SK-N-SH (cell line): ENCODE measurements around the gene CASP6. TPM values are rescaled to one million over a fixed set of nuclear protein-coding genes. Genes with fewer than 3 reads are reported as not detected.

Source experiments
- CTCF ChIA-PET: fragments of 300-600, 350-600 bp; formaldehyde crosslinking; extraction: SDS; loops from one replicate; lab custom pipeline; 2021; lab: Yijun Ruan, JAX
- POLR2A ChIA-PET: fragments of 350-600 bp; sonication (Branson Sonifier 250); formaldehyde crosslinking; extraction: SDS; loops from one replicate; lab custom pipeline; 2020; ENCODE audit warnings: antibody characterized with exemption, inconsistent platforms; lab: Yijun Ruan, JAX
- DNase-seq: peaks from one replicate; pipeline ENCODE4 v3.0.0; 2012
- H2AFZ ChIP-seq: fragments of 200-600 bp; sonication (generic); 2 replicates; pipeline ENCODE4 v1.8.1; 2016; ENCODE audit warnings: antibody characterized with exemption, mild to moderate bottlenecking, low read depth
- H3F3A ChIP-seq: fragments of 200-600 bp; sonication (generic); replicated peaks from 2 replicates; pipeline ENCODE3; 2016; ENCODE audit warnings: antibody characterized with exemption, mild to moderate bottlenecking; ENCODE audit not compliant: insufficient read depth
- H3K27ac ChIP-seq, 2 experiments: fragments of 200-500 bp in 1 of 2; fragments of 200-600 bp in 1 of 2; sonication (Bioruptor generic) in 1 of 2; sonication (generic), shearing (Covaris generic) in 1 of 2; 2 replicates each; pipeline versions ENCODE4 v1.5.1 to v1.6.1; 2014 to 2016; ENCODE audit warnings: low read depth in 2 of 2, inconsistent platforms in 1 of 2, low read length in 1 of 2, mild to moderate bottlenecking in 1 of 2, mixed read lengths in 1 of 2
- H3K27me3 ChIP-seq: fragments of 200-600 bp; sonication (generic), shearing (Covaris generic); 2 replicates; pipeline ENCODE4 v1.6.1; 2016; ENCODE audit warnings: mixed run types; ENCODE audit not compliant: insufficient read depth
- H3K36me3 ChIP-seq, 2 experiments: fragments of 200-500 bp in 1 of 2; fragments of 200-600 bp in 1 of 2; sonication (Bioruptor generic) in 1 of 2; sonication (generic) in 1 of 2; replicated peaks in 1 of 2; 2 replicates each; pipeline versions ENCODE3 to v1.5.1; 2014 to 2016; ENCODE audit warnings: low read length in 1 of 2, mild to moderate bottlenecking in 1 of 2; ENCODE audit not compliant: insufficient read depth in 2 of 2, control insufficient read depth in 1 of 2
- H3K4me1 ChIP-seq, 2 experiments: fragments of 200-500 bp in 1 of 2; fragments of 200-600 bp in 1 of 2; sonication (Bioruptor generic) in 1 of 2; sonication (generic), shearing (Covaris generic) in 1 of 2; 2 replicates each; pipeline versions ENCODE4 v1.5.1 to v1.6.1; 2014 to 2016; ENCODE audit warnings: low read depth in 1 of 2, low read length in 1 of 2, mixed run types in 1 of 2; ENCODE audit not compliant: insufficient read depth in 2 of 2, control insufficient read depth in 1 of 2
- H3K4me2 ChIP-seq: fragments of 200-600 bp; sonication (generic), shearing (Covaris generic); 2 replicates; pipeline ENCODE4 v1.6.1; 2017; ENCODE audit warnings: mixed run types
- H3K4me3 ChIP-seq, 2 experiments: fragments of 200-500 bp in 1 of 2; fragments of 200-600 bp in 1 of 2; sonication (Bioruptor generic) in 1 of 2; sonication (generic), shearing (Covaris generic) in 1 of 2; 2 replicates each; pipeline versions ENCODE4 v1.5.1 to v1.8.1; 2014 to 2016; ENCODE audit warnings: low read depth in 2 of 2, inconsistent platforms in 1 of 2, low read length in 1 of 2, mild to moderate bottlenecking in 1 of 2, mixed read lengths in 1 of 2, moderate library complexity in 1 of 2
- H3K79me2 ChIP-seq: fragments of 200-600 bp; sonication (generic); 2 replicates; pipeline ENCODE4 v1.8.1; 2017; ENCODE audit warnings: mild to moderate bottlenecking; ENCODE audit not compliant: insufficient read depth
- H3K9ac ChIP-seq: fragments of 200-600 bp; sonication (generic); 2 replicates; pipeline ENCODE4 v1.6.1; 2017; ENCODE audit warnings: mixed run types
- H3K9me2 ChIP-seq: fragments of 200-600 bp; sonication (generic); 2 replicates; pipeline ENCODE4 v1.6.1; 2017; ENCODE audit warnings: mixed run types
- H3K9me3 ChIP-seq: fragments of 200-600 bp; sonication (generic); 2 replicates; pipeline ENCODE4 v1.6.1; 2017; ENCODE audit warnings: mixed run types, mild to moderate bottlenecking, moderate library complexity
- H4K20me1 ChIP-seq: fragments of 200-600 bp; sonication (generic); 2 replicates; pipeline ENCODE4 v1.6.1; 2017; ENCODE audit warnings: mild to moderate bottlenecking, mixed run types; ENCODE audit not compliant: insufficient read depth
- FOSL2 ChIP-seq: IDR thresholded peaks from 2 replicates; pipeline ENCODE4 v1.4.0; 2012; ENCODE audit warnings: low read depth, mild to moderate bottlenecking, moderate library complexity, borderline replicate concordance
- FOXJ3 ChIP-seq: sonication (generic); formaldehyde crosslinking; IDR thresholded peaks from 2 replicates; pipeline ENCODE4 v1.5.1; 2020; ENCODE audit warnings: mild to moderate bottlenecking, missing genetic modification reagents
- GATA2 ChIP-seq: sonication (generic); formaldehyde crosslinking; IDR thresholded peaks from 2 replicates; pipeline ENCODE4 v1.5.0; 2020; ENCODE audit warnings: mild to moderate bottlenecking, missing genetic modification reagents
- MAX ChIP-seq: IDR thresholded peaks from 2 replicates; pipeline ENCODE4 v1.4.0; 2012; ENCODE audit warnings: low read depth
- MEF2A ChIP-seq: IDR thresholded peaks from 2 replicates; pipeline ENCODE4 v1.4.0; 2012; ENCODE audit warnings: low read depth, borderline replicate concordance
- MXI1 ChIP-seq: IDR thresholded peaks from 2 replicates; pipeline ENCODE4 v1.6.1; 2012; ENCODE audit warnings: mild to moderate bottlenecking, low read depth, low read length, improper control_type of control experiment
- NRF1 ChIP-seq: IDR thresholded peaks from 2 replicates; pipeline ENCODE4 v1.6.1; 2012; ENCODE audit warnings: low read depth, mild to moderate bottlenecking, low read length
- RAD21 ChIP-seq: IDR thresholded peaks from 2 replicates; pipeline ENCODE4 v1.6.1; 2012; ENCODE audit warnings: mild to moderate bottlenecking, low read length
- RCOR1 ChIP-seq: fragments of 150-350 bp; IDR thresholded peaks from 2 replicates; pipeline ENCODE4 v1.6.1; 2017; ENCODE audit warnings: antibody characterized with exemption, low read length
- REST ChIP-seq: IDR thresholded peaks from 2 replicates; pipeline ENCODE4 v1.6.1; 2012; ENCODE audit warnings: mild to moderate bottlenecking, low read depth, low read length, moderate library complexity
- TEAD4 ChIP-seq: IDR thresholded peaks from 2 replicates; pipeline ENCODE4 v1.4.0; 2012; ENCODE audit warnings: mild to moderate bottlenecking, borderline replicate concordance; ENCODE audit not compliant: insufficient read depth
- USF1 ChIP-seq: IDR thresholded peaks from 2 replicates; pipeline ENCODE4 v1.4.0; 2012; ENCODE audit warnings: low read depth, borderline replicate concordance
- USF2 ChIP-seq: fragments of 150-350 bp; IDR thresholded peaks from 2 replicates; pipeline ENCODE4 v1.6.1; 2017; ENCODE audit warnings: antibody characterized with exemption, low read length, low read depth, borderline replicate concordance
- WGBS: methylation state at CpG from one replicate; pipeline ENCODE4 v1.1.6; 2017; ENCODE audit warnings: low lambda C conversion rate; 5-methylcytosine and 5-hydroxymethylcytosine counted together
- polyA plus RNA-seq, 3 experiments: library from polyadenylated mRNA; depleted of rRNA; stranded (reverse); fragments of >200 nt; gene quantifications; 2 replicates each; pipeline ENCODE4 v1.2.3, GENCODE V29; 2012

Gene CASP6
- polyA plus RNA-seq, 1 of the 3 experiments (the other 2 are of a cell fraction), result 30.2 TPM

GRCh38 chr4:109729718-109730618 is 26.7 kb upstream of the CASP6 start, which contains the start of gene PLA2G12A:
Gene PLA2G12A (minus strand): TSS chr4:109730070. CDS start chr4:109729809, 261 bp downstream.
- H3K4me2 ChIP-seq, result peak within 1 kb of the TSS; percentile 92
- POLR2A ChIA-PET, result no interaction called here
- peak within 1 kb of the TSS; percentile 96 for H2AFZ ChIP-seq
- peaks cover 0 to 4% of the 10 kb centered on the region in 2 experiments; a peak in 2 of 4 replicates for H3K4me1 ChIP-seq
- peaks cover 17% of the 10 kb centered on the region for H3K79me2 ChIP-seq
- H3F3A ChIP-seq, result no peaks in the 10 kb centered on the region
- DNase-seq, result peak; percentile 96
- no peaks in the 10 kb centered on the region for H4K20me1 ChIP-seq
- peak; percentile 80; the same call in 1 of the 2 replicates for TF ChIP-seq USF1
- TF ChIP-seq MEF2A, result no peak
- TF ChIP-seq MXI1, result peak; percentile 80
- no peak for TF ChIP-seq REST
- peak; percentile 26; the same call in 1 of the 2 replicates for TF ChIP-seq USF2
- TF ChIP-seq MAX, result peak; percentile 66
- TF ChIP-seq FOSL2, result no peak
- no peak for TF ChIP-seq FOXJ3 (CRISPR knock-in tag)
- TF ChIP-seq RCOR1, result no peak
- peak; percentile 81 for TF ChIP-seq NRF1
- no peak for TF ChIP-seq GATA2 (CRISPR knock-in tag)
- TF ChIP-seq RAD21, result no peak
- no peak for TF ChIP-seq TEAD4
- no peaks in the 10 kb centered on the region for H3K9me2 ChIP-seq
- H3K9me3 ChIP-seq, result no peaks in the 10 kb centered on the region
- H3K27me3 ChIP-seq, result no peaks in the 10 kb centered on the region
- H3K27ac ChIP-seq, result peak within 1 kb of the TSS; percentile 44 to 52; a peak in 2 of 4 replicates
- WGBS, result 0% methylated on average over 10 of the region's 83 CpGs
- peak within 1 kb of the TSS; percentile 88 to 92 for H3K4me3 ChIP-seq
- CTCF ChIA-PET, result interaction anchor here (1.0 to 1.9 kb wide), 4 partner anchors 15 to 304 kb away, joined by 3 to 4 read pairs (median 4); partner anchors contain the start of gene SEC24B
- peaks cover 2 to 6% of the 10 kb centered on the region in 2 experiments for H3K36me3 ChIP-seq
- H3K9ac ChIP-seq, result peak within 1 kb of the TSS; percentile 64
